B cell (primary cell): Measurements from ENCODE around the gene CREB3L1.

Source experiments
- EZH2 ChIP-seq: IDR thresholded peaks from 2 replicates; pipeline ENCODE4 v1.6.1; 2012; ENCODE audit warnings: borderline replicate concordance, low read depth, mild to moderate bottlenecking, moderate library complexity, low read length; ENCODE audit not compliant: insufficient read depth, poor library complexity, severe bottlenecking
- TF ChIP-seq, protein P1 (sequence below): fragments of 200-600 bp; IDR thresholded peaks from one replicate; pipeline ENCODE4 v1.8.0; 2022; ENCODE audit warnings: antibody characterized with exemption, mild to moderate bottlenecking

DNA sequence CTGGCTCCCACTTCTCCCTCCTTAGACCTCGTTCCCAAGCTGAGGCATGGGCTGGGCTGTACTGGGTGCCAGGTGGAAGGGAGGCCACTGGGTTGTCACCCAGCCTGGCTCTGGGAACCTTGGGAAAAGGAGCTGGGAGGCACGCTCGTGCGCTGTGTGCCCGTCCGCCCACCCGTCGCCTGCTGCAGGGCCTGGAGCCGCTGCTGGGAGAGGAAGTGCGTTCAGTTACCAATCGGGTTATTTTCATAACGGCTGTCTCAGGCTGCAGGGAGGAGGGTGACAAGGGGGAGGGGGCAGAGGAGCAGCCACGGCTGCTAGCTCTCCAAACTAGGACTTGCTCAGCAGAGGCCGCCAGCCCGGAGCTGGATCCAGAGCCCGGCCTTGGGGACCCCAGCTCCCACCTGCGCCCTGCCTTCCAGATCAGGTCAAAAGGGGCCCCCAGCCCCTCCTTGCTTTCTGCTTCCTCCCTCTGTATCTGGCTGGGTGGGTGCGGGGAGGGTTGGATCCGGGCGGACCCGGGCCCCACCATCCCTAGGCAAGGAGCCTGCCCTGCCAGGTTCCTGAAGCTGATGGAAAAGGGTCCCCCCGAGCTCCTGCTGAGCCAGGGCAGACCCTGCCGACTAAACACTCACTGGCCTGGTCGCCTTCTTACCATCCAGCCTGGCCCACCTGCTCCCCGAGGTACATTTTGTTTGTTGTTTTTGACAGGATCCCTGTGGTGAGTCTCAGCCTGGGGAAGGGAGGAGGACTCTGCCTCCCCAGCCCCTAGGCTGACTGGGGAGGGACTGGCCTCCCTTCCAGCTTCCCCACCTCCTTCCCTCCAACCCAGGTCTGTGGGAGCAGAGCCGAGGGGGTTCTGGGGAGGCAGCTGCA is 84.1 kb downstream of the CREB3L1 start:
- TF ChIP-seq, protein P1, sequence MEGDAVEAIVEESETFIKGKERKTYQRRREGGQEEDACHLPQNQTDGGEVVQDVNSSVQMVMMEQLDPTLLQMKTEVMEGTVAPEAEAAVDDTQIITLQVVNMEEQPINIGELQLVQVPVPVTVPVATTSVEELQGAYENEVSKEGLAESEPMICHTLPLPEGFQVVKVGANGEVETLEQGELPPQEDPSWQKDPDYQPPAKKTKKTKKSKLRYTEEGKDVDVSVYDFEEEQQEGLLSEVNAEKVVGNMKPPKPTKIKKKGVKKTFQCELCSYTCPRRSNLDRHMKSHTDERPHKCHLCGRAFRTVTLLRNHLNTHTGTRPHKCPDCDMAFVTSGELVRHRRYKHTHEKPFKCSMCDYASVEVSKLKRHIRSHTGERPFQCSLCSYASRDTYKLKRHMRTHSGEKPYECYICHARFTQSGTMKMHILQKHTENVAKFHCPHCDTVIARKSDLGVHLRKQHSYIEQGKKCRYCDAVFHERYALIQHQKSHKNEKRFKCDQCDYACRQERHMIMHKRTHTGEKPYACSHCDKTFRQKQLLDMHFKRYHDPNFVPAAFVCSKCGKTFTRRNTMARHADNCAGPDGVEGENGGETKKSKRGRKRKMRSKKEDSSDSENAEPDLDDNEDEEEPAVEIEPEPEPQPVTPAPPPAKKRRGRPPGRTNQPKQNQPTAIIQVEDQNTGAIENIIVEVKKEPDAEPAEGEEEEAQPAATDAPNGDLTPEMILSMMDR = no peak
- TF ChIP-seq EZH2 = no peak
